ENCODE measurements around the gene C1orf116.
"Not testable (repeated sequence)": the region's sequence is repeated elsewhere in the genome, so short reads cannot be mapped to it uniquely, and the experiment has no call there.

The C1orf116 gene

GRCh38 chr1:207058878-207059867 lies 26.6 kb upstream of the C1orf116 start:
- no peak for DNase-seq (ENCODE audit: low read depth in 2 of 2)

- DNase-seq (ENCODE audit: low read depth in 2 of 2): no peak
Observed at GRCh38 chr1:207058252-207058651, 25.7 kb upstream of the C1orf116 start.

GRCh38 chr1:207056673-207057072 lies 24.1 kb upstream of the C1orf116 start:
- DNase-seq (ENCODE audit: low read depth in 2 of 2): no peak

- DNase-seq (ENCODE audit: low read depth in 2 of 2): no peak
Observed at GRCh38 chr1:207055386-207056001, 22.9 kb upstream of the C1orf116 start.

GRCh38 chr1:207054491-207054890 lies 21.9 kb upstream of the C1orf116 start:
- no peak for DNase-seq (ENCODE audit: low read depth in 2 of 2)

- DNase-seq (ENCODE audit: low read depth in 2 of 2): peak; percentile 85 to 86
Observed at GRCh38 chr1:207052911-207053769, 20.6 kb upstream of the C1orf116 start, which contains the start of gene PFKFB2. Gene PFKFB2, plus strand, starts transcription at chr1:207053275. Its CDS starts 1,443 bp downstream, at chr1:207054718.

- no peak for DNase-seq (ENCODE audit: low read depth in 2 of 2)
Observed at GRCh38 chr1:207051191-207051943, 18.8 kb upstream of the C1orf116 start, which contains the start of gene YOD1. Gene YOD1, minus strand, starts transcription at chr1:207051208. Its CDS starts 178 bp downstream, at chr1:207051030.

- DNase-seq (ENCODE audit: low read depth in 2 of 2): peak; percentile 78 to 82
Observed at GRCh38 chr1:207050480-207051190, 18.1 kb upstream of the C1orf116 start.

GRCh38 chr1:207049974-207050391 lies 17.4 kb upstream of the C1orf116 start:
- DNase-seq (ENCODE audit: low read depth in 2 of 2): peak in 1 of 2 donors; percentile 37

- no peak for DNase-seq (ENCODE audit: low read depth in 2 of 2)
Observed at GRCh38 chr1:207049514-207049913, 17.0 kb upstream of the C1orf116 start.

GRCh38 chr1:207049054-207049453 lies 16.5 kb upstream of the C1orf116 start:
- DNase-seq (ENCODE audit: low read depth in 2 of 2): no peak

- DNase-seq (ENCODE audit: low read depth in 2 of 2): no peak
Observed at GRCh38 chr1:207048041-207048440, 15.5 kb upstream of the C1orf116 start.

- no peak for DNase-seq (ENCODE audit: low read depth in 2 of 2)
Observed at GRCh38 chr1:207047505-207047904, 14.9 kb upstream of the C1orf116 start.

GRCh38 chr1:207045453-207045852 lies 12.9 kb upstream of the C1orf116 start:
- DNase-seq (ENCODE audit: low read depth in 2 of 2): no peak

- not testable (repeated sequence) for DNase-seq (ENCODE audit: low read depth in 2 of 2)
Observed at GRCh38 chr1:207041397-207041796, 8.8 kb upstream of the C1orf116 start.

- no peak for DNase-seq (ENCODE audit: low read depth in 2 of 2)
Observed at GRCh38 chr1:207040181-207040533, 7.6 kb upstream of the C1orf116 start.

- no peak for DNase-seq (ENCODE audit: low read depth in 2 of 2)
Observed at GRCh38 chr1:207039380-207040180, 7.0 kb upstream of the C1orf116 start.

- no peak for DNase-seq (ENCODE audit: low read depth in 2 of 2)
Observed at GRCh38 chr1:207036865-207037264, 4.3 kb upstream of the C1orf116 start.

- no peak for DNase-seq (ENCODE audit: low read depth in 2 of 2)
Observed at GRCh38 chr1:207035877-207036551, 3.5 kb upstream of the C1orf116 start.
